Measurements from ENCODE around the gene BARX2.

BARX2 gene

DNA sequence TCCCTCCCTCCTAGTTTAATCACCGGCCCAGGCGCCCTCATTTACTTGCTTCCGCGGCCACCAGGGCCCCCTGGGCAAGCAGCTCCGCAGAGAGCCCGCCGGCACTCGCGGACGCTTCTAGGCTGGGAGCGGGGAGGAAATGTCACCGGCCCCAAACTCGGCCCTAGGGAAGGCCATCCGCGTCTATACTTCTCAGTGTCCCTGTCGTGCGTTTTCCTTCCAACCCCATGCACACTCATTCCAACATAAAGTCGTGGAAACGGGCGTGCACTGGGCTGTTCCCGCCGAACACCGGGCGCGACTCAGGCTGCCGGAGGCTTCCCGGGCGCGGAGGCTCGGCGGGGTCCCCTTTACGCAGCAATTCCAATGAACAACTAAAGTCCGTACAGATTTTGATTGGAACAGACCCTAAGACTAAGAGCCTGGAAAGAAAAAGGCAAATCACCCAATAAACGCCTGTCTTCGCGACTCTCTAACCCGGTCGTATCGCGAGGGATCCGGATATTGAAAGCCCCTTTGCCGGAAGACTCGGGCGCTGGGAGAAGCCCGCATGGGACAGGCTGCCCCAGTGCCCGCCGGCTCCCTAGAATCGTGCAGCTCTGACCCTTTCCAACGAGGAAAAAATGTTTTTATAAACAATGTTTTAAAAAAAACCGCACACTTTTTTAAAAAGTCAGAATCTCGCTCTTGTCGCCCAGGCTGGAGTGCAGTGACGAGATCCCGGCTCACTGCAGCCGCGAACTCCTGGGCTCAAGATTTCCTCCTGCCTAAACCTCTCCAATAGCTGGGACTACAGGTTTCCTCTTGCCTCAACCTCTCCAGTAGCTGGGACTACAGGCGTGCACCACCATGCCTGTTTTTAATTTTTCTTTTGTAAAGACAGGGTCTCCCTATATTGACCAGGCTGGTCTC is 1.3 kb upstream of the BARX2 start:
- no peak for DNase-seq

GRCh38 chr11:129374993-129375750 is 476 bp upstream of the BARX2 start:
- DNase-seq = no peak

DNA sequence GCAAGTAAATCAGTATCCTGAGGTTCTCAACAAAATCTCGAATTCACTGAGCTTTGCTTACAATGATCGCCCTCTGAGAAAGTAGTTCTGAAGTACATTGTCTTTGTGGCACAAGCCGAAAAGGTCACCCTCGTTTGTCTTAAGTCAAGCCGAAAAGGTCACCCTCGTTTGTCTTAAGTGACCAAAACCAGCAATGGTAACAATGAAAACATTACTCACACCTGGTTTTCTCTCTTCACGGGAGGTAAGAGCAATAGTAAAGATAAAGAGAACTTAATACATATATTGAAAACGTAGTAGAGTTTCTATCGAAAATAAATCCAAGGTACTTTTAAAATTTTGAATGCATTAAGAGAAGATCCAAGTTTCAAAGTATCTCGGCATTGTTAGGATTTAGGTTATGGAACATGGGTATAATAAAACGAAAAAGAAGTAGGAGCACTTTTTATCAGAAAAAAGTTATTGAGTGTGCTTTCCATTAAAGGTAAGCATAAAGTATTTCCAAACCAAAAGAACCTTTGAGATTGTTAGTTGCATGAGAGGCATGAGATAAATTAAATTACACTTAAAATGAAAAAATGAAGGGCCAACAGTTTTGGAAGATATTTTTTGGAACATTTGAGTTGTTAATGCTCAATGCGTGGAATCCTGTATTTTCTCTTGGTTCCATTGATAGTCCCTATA is 1.2 kb downstream of the BARX2 start:
- no peak for DNase-seq

DNA sequence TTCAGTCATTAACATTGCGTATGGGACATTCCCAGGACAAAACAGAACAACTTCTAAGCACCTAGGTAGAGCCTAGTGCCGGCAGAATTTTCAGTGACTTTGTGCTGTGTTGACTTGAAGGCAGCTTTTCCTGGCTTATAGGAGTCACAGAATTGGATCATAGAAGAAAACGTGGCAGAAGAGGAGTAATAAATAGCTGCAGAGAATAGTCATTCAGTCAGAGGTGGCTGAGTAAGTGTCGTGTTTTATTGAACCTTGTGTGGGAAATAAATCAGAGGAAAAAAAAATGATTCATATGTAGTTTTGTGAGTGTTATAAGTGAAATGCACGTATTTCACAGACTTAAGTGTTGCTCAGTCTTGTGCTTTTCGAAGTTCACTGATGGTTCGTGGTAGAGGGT is 2.1 kb downstream of the BARX2 start:
- no peak for DNase-seq

GRCh38 chr11:129380413-129380812 is 4.8 kb downstream of the BARX2 start:
- DNase-seq = no peak

DNA sequence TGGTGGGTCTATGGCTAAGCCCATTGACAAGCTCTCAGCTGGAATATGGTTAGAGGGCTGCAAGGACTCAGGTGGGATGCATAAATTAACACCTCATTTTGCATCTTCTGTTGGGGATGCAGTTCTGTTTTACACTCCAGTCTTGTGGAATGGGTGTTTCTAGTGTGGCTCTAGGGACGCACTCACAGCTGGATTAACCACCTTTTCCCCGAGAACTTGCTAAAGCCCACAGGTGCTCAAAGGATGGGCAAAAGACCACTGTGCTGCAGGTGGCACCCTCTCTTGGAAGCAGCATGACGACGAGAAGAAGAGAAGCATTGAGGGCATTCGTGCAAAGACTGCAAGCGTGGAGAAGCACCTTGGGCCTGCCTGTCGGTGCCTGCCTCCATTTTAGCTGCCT is 6.9 kb downstream of the BARX2 start:
- DNase-seq = no peak

DNA sequence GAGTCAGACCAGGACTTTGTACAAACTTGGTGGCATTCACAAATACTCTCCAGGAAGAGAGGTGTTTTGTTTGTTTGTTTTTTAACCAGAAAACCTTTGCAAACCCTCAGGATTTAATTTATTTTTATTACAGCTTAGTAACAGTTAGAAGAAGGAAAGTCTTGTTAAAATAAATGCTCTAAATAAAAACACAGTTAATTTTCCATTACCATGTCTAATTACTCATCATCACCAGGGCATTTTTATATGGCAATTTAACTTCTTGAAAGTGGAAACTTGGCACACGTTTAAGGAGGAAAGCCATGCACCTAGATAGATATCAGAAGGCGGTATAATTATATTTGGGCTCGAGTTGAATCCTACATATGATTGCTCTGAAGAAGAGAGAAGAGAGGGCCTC is 7.4 kb downstream of the BARX2 start:
- no peak for DNase-seq

DNA sequence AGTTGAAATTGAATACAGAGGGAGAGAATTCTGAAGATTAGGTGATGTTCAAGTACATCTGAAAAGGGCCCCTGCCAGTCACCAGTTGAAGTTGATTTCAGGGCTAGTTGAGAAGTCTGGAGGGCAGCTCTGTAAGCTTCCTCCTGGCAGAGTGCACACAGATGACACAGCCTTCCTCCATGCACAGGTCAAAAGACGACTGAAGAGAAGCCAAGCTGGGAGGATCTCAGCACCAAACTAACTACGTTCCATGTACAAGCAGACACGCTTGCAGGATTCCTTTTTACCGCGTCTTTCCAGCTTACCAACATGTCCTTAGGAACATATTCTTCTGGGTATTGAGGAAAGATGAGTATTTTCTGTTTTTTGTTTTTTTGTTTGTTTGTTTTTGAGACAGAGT is 7.9 kb downstream of the BARX2 start:
- DNase-seq = no peak

GRCh38 chr11:129384415-129384814 is 8.8 kb downstream of the BARX2 start:
- DNase-seq = no peak

DNA sequence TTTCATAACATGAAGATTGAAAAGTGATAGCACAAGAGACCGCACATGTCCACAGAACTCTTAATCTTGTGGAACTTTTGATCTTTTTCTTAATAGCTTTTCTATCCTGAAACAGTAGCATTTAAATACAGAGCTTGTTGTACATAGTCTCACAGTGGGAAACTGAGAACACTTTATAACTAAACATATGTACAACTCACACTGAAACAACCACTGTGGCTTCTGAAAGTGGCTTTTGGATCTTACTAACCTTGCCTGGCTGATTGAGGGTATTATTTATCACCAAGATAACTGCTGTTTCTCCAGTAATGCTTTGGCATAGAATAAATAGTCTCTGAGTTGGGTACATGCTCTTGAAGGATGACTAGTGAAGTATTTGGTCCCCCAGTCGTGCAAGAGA is 10.2 kb downstream of the BARX2 start:
- DNase-seq = no peak

- DNase-seq = no peak
These were observed 11.2 kb downstream of the BARX2 start for GRCh38 chr11:129386795-129387397.

DNA sequence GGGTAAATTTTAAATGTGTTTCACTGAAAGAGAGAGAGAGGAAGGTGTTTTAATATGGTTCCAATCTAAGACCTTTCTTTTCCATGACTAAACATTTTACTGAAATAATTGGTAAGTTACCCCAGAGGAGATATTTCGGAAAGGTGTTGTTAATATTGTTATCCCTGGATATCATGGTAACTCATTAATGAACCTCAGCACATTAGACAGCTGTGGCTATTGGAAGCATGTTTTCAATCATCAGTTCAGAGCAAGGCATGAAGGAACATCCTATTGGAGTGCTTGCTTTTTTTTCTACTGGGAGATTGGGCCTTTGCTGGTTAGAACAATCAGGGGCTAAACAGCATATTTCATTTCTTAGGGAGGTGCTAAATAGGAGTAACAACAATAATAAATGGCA is 11.8 kb downstream of the BARX2 start:
- no peak for DNase-seq

- no peak for DNase-seq
These were observed 13.2 kb downstream of the BARX2 start for GRCh38 chr11:129388824-129389223.

DNA sequence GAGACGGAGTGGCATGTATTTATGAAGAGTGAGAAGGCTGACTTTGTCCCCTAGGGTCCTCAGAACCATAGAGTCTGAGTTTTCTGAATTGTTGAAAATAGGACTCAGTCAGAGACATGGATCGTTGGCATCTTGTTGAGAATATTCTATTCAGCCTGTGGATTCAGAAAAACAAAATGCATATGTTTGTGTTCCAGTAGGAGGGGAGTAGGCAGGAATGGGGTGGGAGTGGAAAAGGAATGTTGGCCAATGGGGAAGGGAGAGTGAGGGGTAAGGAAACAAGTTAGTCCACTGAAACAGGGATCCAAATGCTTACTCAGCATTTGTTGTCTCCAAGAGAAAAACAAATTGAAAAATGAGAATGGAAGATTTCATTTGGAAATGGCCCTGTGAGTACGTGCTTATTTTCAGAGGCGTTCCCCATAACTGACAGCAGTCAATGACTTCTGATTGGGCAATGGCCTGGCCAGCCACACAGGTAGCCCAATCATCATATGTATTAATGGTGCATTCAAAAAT is 14.7 kb downstream of the BARX2 start:
- no peak for DNase-seq

- no peak for DNase-seq
These were observed 15.7 kb downstream of the BARX2 start for GRCh38 chr11:129391360-129391759.

GRCh38 chr11:129391821-129392220 is 16.2 kb downstream of the BARX2 start:
- no peak for DNase-seq

- DNase-seq = no peak
These were observed 17.3 kb downstream of the BARX2 start for GRCh38 chr11:129392995-129393394.

DNA sequence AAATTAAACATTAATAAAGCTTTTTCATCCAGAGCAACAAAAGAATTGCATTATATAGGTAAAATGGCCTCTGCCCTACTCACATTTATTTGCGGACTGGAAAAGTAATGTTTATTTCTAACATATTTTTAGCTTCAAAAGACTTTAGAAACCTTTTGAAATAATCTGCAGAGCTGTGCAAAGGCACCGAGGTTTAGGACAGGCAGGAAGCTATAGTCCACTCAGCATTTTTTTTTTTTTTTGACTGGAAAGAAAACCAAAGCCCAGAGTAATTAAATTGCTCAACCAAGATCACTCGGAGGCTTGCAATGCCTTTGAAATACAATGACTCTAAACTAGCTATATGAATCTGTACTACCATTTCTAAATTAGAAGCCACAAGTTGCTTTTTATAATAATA is 19.1 kb downstream of the BARX2 start:
- DNase-seq = no peak

GRCh38 chr11:129395432-129395831 is 19.8 kb downstream of the BARX2 start:
- no peak for DNase-seq

- no peak for DNase-seq
These were observed 20.2 kb downstream of the BARX2 start for GRCh38 chr11:129395883-129396282.

- DNase-seq = no peak
These were observed 20.8 kb downstream of the BARX2 start for GRCh38 chr11:129396454-129396853.

DNA sequence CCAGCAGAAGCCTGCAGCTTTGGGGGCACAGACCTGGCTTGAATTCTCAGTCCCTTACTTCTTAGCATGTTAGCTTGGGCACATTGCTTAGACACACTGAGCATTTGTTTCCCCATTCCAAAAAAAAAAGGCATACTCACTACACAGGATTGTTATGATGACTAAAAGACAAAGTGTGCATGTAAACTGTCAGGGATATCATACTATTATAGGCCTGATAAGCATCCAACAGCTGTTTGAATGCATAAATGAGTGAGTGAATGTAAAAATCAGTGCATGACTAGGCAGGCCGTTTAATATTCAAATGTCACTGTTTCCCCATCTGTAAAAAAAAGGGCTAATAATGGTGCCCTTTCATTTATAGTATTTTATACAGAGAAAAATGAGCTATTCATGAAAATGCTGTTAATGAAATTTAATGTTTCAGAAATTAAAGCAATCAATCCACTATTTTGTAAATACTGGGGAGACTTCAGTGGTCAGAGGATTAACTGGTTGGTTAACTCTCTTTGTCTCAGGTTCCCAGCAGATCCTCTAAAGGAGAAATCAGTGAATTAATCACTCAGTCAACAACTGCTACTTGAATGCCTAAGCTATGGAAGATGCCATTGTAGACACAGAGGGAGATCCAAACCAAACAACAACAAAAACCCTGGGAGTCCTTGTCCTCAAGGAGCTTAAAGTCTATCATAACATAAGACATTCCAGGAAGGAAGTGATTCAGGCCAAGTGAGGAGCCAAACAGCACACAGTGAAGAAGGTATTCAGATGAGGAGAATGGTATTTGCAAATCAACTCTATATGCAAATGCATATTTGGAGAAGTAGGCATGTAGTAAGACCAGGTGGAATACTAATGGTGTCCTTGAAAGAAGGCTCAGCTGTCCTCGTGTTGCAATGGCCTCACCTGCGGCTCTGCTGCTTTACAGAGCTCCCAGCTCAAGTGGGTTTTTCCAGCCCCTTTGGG is 26.8 kb downstream of the BARX2 start:
- DNase-seq = no peak

Data from activated naive CD4-positive, alpha-beta T cell treated with anti-CD3 and anti-CD28 coated beads, Interleukin-2, amount 50 U/mL, for 16 hours (primary cell).